OCI-LY7 (cell line): ENCODE measurements around the gene NAXE. TPM values are rescaled to one million over a fixed set of nuclear protein-coding genes. Genes with fewer than 3 reads are reported as not detected.

Experiments used
- BruUV-seq: library from RNA; stranded (reverse); fragments of 400-500 nt; replicated peaks from 2 replicates; lab custom pipeline; 2021; lab: Mats Ljungman, UMichigan
- CTCF ChIA-PET: fragments of 300-600 bp; sonication (Branson Sonifier 250); formaldehyde crosslinking; loops from one replicate; lab custom pipeline; 2022; ENCODE audit warnings: antibody characterized with exemption; ENCODE audit not compliant: unreplicated experiment; lab: Charles Lee
- POLR2A ChIA-PET: fragments of 300-600 bp; sonication (Branson Sonifier 250); formaldehyde crosslinking; loops from one replicate; lab custom pipeline; 2022; ENCODE audit warnings: antibody characterized with exemption; lab: Charles Lee
- DNase-seq: peaks from one replicate; pipeline ENCODE4 v3.0.0-alpha.2; 2015; ENCODE audit warnings: low spot score
- H2AFZ ChIP-seq: fragments of 200-600 bp; sonication (generic), shearing (Covaris generic); 2 replicates; pipeline ENCODE4 v1.6.1; 2014; ENCODE audit warnings: mild to moderate bottlenecking, antibody characterized with exemption, low read length, moderate library complexity
- H3K27ac ChIP-seq: fragments of 200-600 bp; sonication (generic); 2 replicates; pipeline ENCODE4 v1.5.1; 2014; ENCODE audit warnings: mixed run types, low read depth, mild to moderate bottlenecking, moderate library complexity, low read length, inconsistent platforms; ENCODE audit not compliant: poor library complexity, severe bottlenecking
- H3K36me3 ChIP-seq: fragments of 200-600 bp; sonication (generic); 2 replicates; pipeline ENCODE4 v1.6.1; 2014; ENCODE audit warnings: mild to moderate bottlenecking, antibody characterized with exemption, low read length, moderate library complexity, mixed read lengths; ENCODE audit not compliant: insufficient read depth
- H3K4me1 ChIP-seq: fragments of 200-600 bp; sonication (generic); 2 replicates; pipeline ENCODE4 v1.5.1; 2014; ENCODE audit warnings: mild to moderate bottlenecking, low read length; ENCODE audit not compliant: insufficient read depth, poor library complexity, severe bottlenecking
- H3K4me2 ChIP-seq: fragments of 200-600 bp; sonication (generic); 2 replicates; pipeline ENCODE4 v1.6.1; 2014; ENCODE audit warnings: mild to moderate bottlenecking, low read length
- H3K4me3 ChIP-seq: fragments of 200-600 bp; sonication (generic); 2 replicates; pipeline ENCODE4 v1.5.1; 2014; ENCODE audit warnings: mild to moderate bottlenecking, low read depth, low read length; ENCODE audit not compliant: poor library complexity, severe bottlenecking
- H3K79me2 ChIP-seq: fragments of 200-600 bp; sonication (generic); 2 replicates; pipeline ENCODE4 v1.6.1; 2016; ENCODE audit warnings: low read depth, mild to moderate bottlenecking, low read length, moderate library complexity, mixed read lengths; ENCODE audit not compliant: insufficient read depth
- H3K9me2 ChIP-seq: fragments of 200-600 bp; sonication (generic); 2 replicates; pipeline ENCODE4 v1.6.1; 2016; ENCODE audit warnings: mild to moderate bottlenecking, low read length, mixed read lengths; ENCODE audit not compliant: insufficient read depth
- H3K9me3 ChIP-seq: fragments of 200-600 bp; sonication (generic); 2 replicates; pipeline ENCODE4 v1.6.1; 2014; ENCODE audit warnings: mild to moderate bottlenecking, mixed run types, low read length, mixed read lengths
- H4K20me1 ChIP-seq: fragments of 200-600 bp; sonication (generic); 2 replicates; pipeline ENCODE4 v1.6.1; 2014; ENCODE audit warnings: mild to moderate bottlenecking, antibody characterized with exemption, low read length, moderate library complexity, mixed read lengths; ENCODE audit not compliant: insufficient read depth
- CTCF ChIP-seq: fragments of 200-600 bp; sonication (generic); conservative IDR thresholded peaks from 2 replicates; pipeline ENCODE4 v1.5.1; 2014; ENCODE audit warnings: mild to moderate bottlenecking, antibody characterized with exemption, low read length, moderate library complexity, mixed read lengths
- EZH2phosphoT487 ChIP-seq: fragments of 200-600 bp; sonication (generic); IDR thresholded peaks from 2 replicates; pipeline ENCODE4 v1.6.1; 2018; ENCODE audit warnings: low read depth, borderline replicate concordance, mild to moderate bottlenecking, mixed run types, antibody characterized with exemption, low read length, moderate library complexity, mixed read lengths
- intact Hi-C: fragments of 100-400 bp; cut with micrococcal nuclease; formaldehyde crosslinking; loops from one replicate; pipeline ENCODE4 v1.10.0; 2022; ENCODE audit not compliant: unreplicated experiment
- total RNA-seq, 2 experiments: library from RNA; depleted of rRNA in 1 of 2; stranded (reverse); fragments of >200 nt in 1 of 2; shearing (Covaris generic) in 1 of 2; gene quantifications; 2 replicates each; pipeline ENCODE4 v1.2.3, GENCODE V29; 2014 to 2022

The NAXE gene
- total RNA-seq, 2 experiments from 2014 or later: 61.1 to 71.6 TPM

DNA sequence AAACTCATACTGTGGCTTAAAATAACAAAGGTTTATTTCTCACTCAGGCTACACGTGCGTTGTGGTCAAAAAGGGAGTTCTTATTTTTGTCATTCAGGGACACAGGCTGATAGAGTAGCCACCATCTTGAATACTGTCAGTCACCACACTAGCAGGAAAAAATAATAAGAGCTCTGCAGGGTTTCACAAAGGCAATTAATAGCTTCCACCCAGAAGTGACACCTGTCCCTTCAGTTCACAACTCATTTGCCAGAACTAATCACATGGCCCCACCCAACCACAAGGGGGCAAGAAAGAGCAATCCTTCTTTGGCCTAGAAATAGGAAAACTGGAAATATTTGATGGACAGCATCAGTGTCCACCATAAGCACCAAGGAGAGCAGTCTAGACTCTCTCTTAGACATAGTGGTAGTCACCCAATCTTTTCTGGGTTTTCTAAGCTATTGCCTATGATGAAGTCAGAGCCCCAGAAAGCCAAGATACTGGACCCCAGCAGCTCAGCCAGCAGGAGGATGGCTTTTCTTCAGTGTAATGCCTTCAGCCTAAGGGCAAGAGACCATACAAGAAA is 35.8 kb downstream of the NAXE start:
- no peak overlapping the region; the same call in 1 of the 2 replicates for H2AFZ ChIP-seq
- ChIA-PET CTCF (interaction anchor here (0.6 to 1.9 kb wide), 10 partner anchors 9 to 133 kb away, joined by 3 to 12 read pairs (median 4); partner anchors contain the start of gene TTC24), POLR2A (interaction anchor here (0.6 to 1.2 kb wide), 8 partner anchors 18 to 139 kb away, joined by 3 to 8 read pairs (median 4); no protein-coding TSS in a partner anchor)
- no peak overlapping the region for H3K4me3 ChIP-seq
- no peaks in the 10 kb centered on the region for H3K9me3 ChIP-seq
- H3K4me1 ChIP-seq: peaks cover 23% of the 10 kb centered on the region
- H3K9me2 ChIP-seq: no peaks in the 10 kb centered on the region
- H4K20me1 ChIP-seq: no peaks in the 10 kb centered on the region
- peak overlapping the region; percentile 41; the same call in 1 of the 2 replicates for H3K4me2 ChIP-seq
- BruUV-seq: no TSS peak
- no peaks in the 10 kb centered on the region for H3K36me3 ChIP-seq
- H3K27ac ChIP-seq: peak overlapping the region; percentile 32
- intact Hi-C loops: loop anchor here (1.0 to 5.0 kb wide), 4 partner anchors 30 to 245 kb away; partner anchors contain the start of genes ISG20L2 and METTL25B
- no peaks in the 10 kb centered on the region for H3K79me2 ChIP-seq
- peak; percentile 84 for DNase-seq
- TF ChIP-seq EZH2phosphoT487: no peak
- TF ChIP-seq CTCF: peak; percentile 89

DNA sequence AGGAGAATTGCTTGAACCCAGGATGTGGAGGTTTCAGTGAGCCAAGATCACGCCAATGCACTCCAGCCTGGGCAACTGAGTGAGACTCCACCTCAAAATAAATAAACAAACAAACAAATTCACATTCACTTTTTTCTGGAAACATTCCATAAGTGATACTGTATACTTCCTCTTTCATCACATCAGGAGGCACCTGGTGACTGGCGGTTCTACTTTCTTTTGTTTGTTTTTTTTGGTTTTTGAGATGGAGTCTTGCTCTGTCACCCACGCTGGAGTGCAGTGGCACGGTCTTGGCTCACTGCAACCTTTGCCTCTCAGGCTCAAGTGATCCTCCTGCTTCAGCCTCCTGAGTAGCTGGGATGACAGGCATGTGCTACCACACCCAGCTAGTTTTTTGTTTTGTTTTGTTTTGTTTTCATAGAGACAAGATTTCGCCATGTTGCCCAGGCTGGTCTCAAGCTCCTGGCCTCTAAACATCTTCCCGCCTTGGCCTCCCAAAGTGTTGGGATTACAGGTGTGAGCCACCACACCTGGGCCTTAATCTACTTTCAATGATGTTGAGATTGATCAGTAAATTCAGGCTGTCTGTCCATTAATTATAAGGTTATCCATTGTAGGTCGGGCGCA is 38.4 kb downstream of the NAXE start:
- DNase-seq: peak; percentile 27
- ChIA-PET CTCF (interaction anchor here (0.9 kb wide), 1 partner anchor 28 kb away, joined by 4 read pairs; no protein-coding TSS in a partner anchor), POLR2A (no interaction called here)
- BruUV-seq: no TSS peak
- no peak overlapping the region for H3K27ac ChIP-seq
- H3K4me2 ChIP-seq: no peak overlapping the region
- TF ChIP-seq EZH2phosphoT487: no peak
- TF ChIP-seq CTCF: no peak
- H3K79me2 ChIP-seq: no peaks in the 10 kb centered on the region
- H4K20me1 ChIP-seq: no peaks in the 10 kb centered on the region
- intact Hi-C loops: loop anchor here (5.0 kb wide), 2 partner anchors 97 to 248 kb away; partner anchors contain the start of genes ISG20L2 and METTL25B
- H3K36me3 ChIP-seq: no peaks in the 10 kb centered on the region
- peaks cover 23% of the 10 kb centered on the region for H3K4me1 ChIP-seq
- H3K9me3 ChIP-seq: no peaks in the 10 kb centered on the region
- H2AFZ ChIP-seq: no peak overlapping the region
- H3K4me3 ChIP-seq: no peak overlapping the region
- no peaks in the 10 kb centered on the region for H3K9me2 ChIP-seq
